ENCODE data around the gene C4orf36.

DNA sequence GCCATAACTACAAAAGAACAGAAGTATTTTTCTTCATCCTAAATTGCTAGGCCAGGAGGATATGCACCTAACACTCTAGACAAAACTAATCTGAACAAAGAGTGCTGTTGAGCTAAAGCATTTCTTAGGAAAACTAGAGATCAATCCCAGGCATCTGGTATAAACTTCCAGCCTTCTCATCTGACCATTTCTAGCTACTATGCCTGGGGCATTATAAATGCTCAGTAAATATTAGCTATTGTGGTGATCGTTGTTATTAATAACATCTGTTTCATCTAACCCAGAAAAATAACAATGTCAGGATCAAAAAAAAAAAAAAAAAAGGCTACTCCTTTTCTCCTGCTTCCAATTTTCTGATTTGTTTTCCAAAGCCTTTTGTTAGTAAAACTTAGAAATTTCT lies 35.3 kb downstream of the C4orf36 start:
- TF ChIP-seq, protein P1, sequence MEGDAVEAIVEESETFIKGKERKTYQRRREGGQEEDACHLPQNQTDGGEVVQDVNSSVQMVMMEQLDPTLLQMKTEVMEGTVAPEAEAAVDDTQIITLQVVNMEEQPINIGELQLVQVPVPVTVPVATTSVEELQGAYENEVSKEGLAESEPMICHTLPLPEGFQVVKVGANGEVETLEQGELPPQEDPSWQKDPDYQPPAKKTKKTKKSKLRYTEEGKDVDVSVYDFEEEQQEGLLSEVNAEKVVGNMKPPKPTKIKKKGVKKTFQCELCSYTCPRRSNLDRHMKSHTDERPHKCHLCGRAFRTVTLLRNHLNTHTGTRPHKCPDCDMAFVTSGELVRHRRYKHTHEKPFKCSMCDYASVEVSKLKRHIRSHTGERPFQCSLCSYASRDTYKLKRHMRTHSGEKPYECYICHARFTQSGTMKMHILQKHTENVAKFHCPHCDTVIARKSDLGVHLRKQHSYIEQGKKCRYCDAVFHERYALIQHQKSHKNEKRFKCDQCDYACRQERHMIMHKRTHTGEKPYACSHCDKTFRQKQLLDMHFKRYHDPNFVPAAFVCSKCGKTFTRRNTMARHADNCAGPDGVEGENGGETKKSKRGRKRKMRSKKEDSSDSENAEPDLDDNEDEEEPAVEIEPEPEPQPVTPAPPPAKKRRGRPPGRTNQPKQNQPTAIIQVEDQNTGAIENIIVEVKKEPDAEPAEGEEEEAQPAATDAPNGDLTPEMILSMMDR (IDR thresholded peaks at IDR 0.05): no peak
- TF ChIP-seq POLR2A (IDR thresholded peaks at IDR 0.05): no peak
